GM21619 (cell line): ENCODE results near the gene STK11IP.

ENCODE experiments used
- ATAC-seq: cut with Tn5 transposase; IDR thresholded peaks from one replicate; pipeline ENCODE4 v1.9.1; 2021; ENCODE audit not compliant: unreplicated experiment

Gene STK11IP

DNA sequence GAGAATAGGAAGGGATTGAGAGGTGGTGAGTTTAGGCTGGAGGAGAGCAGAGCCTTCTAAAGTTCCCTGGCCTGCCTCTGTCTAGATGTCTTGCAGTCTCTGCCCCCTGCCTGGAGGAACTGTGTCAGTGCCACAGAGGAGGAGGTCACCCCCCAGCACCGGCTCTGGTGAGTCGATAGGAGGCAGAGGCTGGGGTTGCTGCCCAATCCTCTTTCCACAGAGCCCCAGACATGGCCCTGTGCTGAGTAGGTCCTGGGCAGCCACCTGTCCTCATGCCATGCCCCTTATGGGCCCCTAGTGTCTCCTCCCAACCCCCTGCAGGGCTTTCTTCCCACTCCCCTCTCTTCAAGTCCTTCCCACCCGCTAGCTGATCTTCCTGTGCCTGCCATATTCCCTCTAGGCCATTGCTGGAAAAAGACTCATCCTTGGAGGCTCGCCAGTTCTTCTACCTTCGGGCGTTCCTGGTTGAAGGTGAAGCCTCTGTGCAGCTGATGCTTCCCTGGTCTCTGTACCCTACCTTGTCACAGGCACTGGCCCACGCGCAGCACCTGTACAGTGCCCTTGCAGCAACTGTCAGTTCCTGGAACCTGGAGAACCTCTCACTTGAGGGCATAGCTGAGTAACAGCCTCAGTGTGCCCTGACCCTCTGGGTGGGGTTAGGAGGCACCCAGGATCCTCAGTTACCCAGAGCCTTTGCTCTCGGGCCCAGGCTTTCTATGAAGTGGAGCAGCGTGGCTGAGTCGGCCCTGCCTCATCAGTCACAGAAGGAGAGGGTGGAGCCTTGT, 16.6 kb downstream of the STK11IP start:
- no peak for ATAC-seq

DNA sequence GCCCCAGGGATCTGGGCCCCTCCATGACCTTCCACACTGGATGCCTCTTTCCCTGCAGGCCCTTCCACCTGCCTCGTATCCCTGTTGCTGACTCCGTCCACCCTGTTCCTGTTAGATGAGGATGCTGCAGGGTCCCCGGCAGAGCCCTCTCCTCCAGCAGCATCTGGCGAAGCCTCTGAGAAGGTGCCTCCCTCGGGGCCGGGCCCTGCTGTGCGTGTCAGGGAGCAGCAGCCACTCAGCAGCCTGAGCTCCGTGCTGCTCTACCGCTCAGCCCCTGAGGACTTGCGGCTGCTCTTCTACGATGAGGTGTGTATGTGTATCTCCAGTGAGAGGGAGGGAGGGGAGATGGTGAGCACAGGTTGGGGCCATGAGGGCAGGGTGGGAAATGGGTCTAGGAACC, 17.4 kb downstream of the STK11IP start:
- no peak for ATAC-seq

DNA sequence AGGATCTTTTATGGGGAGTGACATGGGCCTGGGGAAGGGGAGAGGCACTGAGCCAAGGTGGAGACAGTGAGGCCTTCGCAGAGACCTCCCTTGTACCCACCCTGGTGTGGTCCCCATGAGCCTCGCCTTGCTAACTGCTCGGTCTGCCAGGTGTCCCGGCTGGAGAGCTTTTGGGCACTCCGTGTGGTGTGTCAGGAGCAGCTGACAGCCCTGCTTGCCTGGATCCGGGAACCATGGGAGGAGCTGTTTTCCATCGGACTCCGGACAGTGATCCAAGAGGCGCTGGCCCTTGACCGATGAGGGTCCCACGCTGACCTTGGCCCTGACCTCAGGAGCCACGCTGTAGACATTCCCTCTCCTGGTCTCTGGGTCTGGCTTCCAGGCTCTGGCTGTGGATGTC, 18.2 kb downstream of the STK11IP start:
- no peak for ATAC-seq

GRCh38 chr2:219616550-219616949, 18.9 kb downstream of the STK11IP start:
- ATAC-seq: no peak

DNA sequence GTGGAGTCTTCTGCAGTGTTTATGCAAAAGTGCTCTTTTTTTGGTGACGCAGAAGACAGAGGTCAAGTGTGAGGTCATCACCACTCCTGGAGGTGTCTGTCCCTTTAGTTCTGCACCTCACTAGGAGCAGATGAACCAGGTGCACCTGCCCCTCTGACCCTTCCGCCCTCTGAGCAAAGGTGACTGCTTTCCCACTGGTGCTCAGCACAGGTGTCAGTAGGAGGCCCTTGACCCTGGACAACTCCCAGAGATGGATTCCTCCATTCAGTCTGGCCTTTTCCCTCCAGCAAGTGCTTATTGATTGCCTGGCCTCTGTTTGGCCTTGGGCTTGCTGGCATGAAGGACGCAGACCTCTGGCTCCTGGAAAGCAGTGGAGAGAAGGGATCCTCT, 21.1 kb downstream of the STK11IP start:
- no peak for ATAC-seq

DNA sequence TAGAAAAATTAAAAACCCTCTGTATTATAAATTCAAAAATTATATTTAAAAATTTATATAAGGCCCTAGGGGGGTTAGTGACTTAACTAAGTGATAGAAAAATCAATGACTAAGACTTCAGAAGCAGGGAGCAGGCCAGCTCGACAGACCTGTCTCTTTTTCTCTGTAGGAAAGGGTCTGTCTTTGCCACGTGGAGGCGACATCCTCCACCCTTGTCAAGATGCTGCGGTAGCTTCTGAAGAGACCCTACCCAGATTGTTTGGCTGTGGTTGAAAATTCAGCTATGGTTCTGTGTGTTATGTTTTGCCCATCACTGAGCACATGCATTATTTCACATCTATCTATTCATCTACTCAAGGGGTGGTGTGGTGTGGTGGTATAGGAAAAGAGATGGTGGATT, 21.6 kb downstream of the STK11IP start:
- no peak for ATAC-seq

DNA sequence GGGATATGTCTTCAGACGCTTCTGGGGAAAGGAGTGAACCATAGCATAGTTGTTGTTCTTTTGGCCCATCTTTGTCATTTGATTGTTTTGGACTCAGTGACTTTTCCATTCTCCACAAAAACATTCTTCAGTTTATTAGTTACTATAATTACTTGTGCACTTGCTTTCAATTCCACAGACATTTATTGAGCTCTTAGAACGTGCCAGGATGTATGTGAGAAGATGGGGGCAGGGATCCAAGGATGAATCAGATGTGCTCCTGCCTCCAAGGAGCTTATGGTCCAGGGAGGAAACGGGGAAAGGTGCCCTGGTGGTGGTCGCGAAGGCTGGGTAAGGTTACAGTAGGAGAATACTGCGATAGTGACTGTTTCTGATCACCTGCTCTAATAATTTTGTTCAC, 22.9 kb downstream of the STK11IP start:
- ATAC-seq: no peak

DNA sequence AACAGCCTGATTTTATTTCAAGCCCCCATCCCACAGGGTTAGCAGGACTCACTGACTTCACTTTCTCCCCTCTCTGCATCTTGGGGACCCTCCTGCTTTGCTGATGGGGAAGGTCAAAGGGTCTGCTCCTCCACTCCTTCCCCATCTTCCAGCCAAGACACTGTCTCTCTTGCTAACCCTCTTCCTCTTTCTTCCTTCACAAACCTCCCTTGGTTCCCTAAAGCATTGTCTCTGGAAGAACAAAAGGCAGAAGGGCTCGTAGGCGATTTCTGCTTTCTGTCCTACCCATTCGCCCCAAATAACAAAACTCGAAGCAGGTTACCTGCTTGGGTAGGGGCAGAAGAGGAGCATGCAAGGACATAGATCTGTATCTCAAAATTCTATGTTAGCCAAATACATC, 24.3 kb downstream of the STK11IP start:
- ATAC-seq: no peak

DNA sequence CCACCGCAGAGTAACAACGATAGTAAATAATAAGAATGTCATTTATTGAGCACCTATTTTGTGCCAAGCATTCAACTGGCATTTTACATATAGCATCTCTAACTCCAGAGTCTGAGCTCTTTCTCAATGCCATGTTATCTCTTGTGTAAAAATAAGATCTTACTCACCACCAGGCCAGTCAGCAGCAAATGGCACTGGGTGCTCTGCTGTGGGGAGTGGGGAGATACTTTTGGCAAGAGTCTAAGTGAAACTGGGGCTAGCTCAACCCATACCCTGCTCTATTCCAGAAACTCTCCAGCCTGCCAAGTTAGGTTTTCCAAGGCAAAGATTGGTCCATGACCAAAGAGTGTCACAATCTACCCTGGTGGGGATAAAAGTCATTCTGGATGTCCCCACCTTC, 24.8 kb downstream of the STK11IP start:
- no peak for ATAC-seq

- ATAC-seq: no peak
These were observed 26.9 kb downstream of the STK11IP start for GRCh38 chr2:219624565-219624964.

- ATAC-seq: no peak
These were observed 27.5 kb downstream of the STK11IP start for GRCh38 chr2:219625179-219625578.

- ATAC-seq: no peak
These were observed 28.9 kb downstream of the STK11IP start for GRCh38 chr2:219626540-219626939.

GRCh38 chr2:219627103-219628100, 29.7 kb downstream of the STK11IP start, which contains the start of gene SLC4A3:
Gene SLC4A3, plus strand, starts transcription at chr2:219627630. Its CDS starts 363 bp downstream, at chr2:219627993.
- no peak for ATAC-seq

DNA sequence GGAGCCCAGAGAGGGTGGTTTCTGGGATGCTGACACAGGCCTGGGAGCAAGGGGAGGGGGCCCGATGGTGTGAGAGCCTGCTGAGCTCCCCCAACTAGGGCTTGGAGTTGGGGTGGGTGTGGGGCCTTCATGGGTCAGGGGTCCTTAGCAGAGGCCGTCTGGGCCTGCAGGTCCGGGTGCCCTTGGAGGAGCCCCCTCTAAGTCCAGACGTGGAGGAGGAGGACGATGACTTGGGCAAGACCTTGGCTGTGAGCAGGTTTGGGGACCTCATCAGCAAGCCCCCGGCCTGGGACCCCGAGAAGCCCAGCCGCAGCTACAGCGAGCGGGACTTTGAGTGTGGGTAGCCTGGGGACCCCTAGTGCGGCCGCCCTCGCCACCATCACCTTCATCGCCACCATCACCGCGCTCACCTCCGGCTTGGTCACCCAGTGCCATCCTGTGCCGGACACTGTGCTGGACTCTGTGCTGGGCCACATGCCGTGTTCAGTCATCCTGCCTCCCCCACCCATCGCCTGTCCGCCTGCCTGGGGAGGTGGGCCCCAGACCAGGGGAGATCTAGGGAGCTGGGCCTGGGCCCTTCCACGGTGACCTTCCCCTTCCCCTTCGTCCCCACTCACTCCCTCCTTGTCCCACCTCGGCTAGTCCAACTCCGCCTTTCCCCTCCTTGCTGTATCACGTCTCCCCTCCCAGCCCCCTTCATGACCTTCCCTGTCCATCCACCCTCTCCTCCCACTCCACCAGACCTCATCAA, 30.8 kb downstream of the STK11IP start:
- ATAC-seq: no peak

GRCh38 chr2:219628986-219629901, 31.6 kb downstream of the STK11IP start:
- ATAC-seq: no peak

DNA sequence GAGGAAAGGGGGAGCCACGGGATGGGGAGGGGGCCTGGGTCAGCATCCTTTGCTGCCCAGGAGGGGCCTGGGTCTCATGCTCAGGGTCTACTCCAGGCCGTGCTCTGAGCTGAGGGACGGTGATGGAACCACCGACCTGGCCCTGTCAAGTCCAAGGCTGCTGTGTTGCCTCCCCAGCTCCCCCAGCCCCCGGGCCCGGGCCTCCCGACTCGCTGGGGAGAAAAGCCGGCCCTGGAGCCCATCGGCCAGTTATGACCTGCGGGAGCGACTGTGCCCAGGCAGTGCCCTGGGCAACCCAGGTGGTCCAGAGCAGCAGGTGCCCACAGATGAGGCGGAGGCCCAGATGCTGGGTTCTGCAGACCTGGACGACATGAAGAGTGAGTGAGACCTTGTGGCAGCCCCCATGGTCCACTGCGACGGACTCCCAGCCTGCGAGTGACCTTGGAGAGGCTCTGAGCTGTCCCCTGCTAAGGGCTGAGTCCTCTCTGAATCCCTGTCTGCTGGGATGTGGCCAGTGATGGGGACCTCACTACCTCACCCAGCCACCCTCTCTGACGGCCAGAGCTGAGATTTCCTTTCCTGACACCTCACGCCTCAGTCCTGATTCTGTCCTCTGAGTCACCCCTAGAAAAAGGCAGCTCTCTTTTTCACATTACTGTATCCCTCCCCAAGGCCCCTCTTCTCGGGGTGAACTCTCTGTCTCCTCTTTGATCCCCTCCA, 32.5 kb downstream of the STK11IP start:
- ATAC-seq: no peak

- ATAC-seq: no peak
These were observed 33.2 kb downstream of the STK11IP start for GRCh38 chr2:219630770-219631405.

GRCh38 chr2:219631406-219631891, 33.8 kb downstream of the STK11IP start:
- no peak for ATAC-seq
